GM12864 (cell line): Measurements from ENCODE around the gene ANAPC2.

Experiments
- DNase-seq: peaks from one replicate; pipeline ENCODE4 v3.0.0-alpha.2; 2011; ENCODE audit warnings: low read depth
- H3K4me3 ChIP-seq: 2 replicates; pipeline ENCODE4 v1.5.1; 2011; ENCODE audit warnings: mild to moderate bottlenecking, low read depth, low read length, control low read depth
- TF ChIP-seq, protein P1 (sequence below): IDR thresholded peaks from 2 replicates; pipeline ENCODE4 v1.5.1; 2011; ENCODE audit warnings: low read depth, mild to moderate bottlenecking, moderate library complexity, low read length, control low read depth, inconsistent platforms; ENCODE audit errors: missing control alignments

The ANAPC2 gene

DNA sequence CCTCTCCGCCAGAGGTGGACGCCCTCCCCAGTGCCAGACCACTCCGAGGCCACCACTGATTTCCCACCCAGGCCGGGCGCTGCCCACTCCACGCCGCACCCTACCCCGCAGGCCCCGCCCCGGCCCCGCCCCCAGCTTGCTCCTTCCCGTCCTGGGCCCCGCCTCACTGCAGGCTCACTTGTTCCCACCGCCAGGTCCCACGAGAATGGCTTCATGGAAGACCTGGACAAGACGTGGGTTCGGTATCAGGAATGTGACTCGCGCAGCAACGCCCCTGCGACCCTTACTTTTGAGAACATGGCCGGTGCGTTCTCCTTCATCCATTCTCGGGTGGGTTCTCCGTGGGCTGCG, 25.0 kb downstream of the ANAPC2 start:
- no peak overlapping the region for H3K4me3 ChIP-seq
- DNase-seq, result no peak
- TF ChIP-seq, protein P1, sequence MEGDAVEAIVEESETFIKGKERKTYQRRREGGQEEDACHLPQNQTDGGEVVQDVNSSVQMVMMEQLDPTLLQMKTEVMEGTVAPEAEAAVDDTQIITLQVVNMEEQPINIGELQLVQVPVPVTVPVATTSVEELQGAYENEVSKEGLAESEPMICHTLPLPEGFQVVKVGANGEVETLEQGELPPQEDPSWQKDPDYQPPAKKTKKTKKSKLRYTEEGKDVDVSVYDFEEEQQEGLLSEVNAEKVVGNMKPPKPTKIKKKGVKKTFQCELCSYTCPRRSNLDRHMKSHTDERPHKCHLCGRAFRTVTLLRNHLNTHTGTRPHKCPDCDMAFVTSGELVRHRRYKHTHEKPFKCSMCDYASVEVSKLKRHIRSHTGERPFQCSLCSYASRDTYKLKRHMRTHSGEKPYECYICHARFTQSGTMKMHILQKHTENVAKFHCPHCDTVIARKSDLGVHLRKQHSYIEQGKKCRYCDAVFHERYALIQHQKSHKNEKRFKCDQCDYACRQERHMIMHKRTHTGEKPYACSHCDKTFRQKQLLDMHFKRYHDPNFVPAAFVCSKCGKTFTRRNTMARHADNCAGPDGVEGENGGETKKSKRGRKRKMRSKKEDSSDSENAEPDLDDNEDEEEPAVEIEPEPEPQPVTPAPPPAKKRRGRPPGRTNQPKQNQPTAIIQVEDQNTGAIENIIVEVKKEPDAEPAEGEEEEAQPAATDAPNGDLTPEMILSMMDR, result no peak

DNA sequence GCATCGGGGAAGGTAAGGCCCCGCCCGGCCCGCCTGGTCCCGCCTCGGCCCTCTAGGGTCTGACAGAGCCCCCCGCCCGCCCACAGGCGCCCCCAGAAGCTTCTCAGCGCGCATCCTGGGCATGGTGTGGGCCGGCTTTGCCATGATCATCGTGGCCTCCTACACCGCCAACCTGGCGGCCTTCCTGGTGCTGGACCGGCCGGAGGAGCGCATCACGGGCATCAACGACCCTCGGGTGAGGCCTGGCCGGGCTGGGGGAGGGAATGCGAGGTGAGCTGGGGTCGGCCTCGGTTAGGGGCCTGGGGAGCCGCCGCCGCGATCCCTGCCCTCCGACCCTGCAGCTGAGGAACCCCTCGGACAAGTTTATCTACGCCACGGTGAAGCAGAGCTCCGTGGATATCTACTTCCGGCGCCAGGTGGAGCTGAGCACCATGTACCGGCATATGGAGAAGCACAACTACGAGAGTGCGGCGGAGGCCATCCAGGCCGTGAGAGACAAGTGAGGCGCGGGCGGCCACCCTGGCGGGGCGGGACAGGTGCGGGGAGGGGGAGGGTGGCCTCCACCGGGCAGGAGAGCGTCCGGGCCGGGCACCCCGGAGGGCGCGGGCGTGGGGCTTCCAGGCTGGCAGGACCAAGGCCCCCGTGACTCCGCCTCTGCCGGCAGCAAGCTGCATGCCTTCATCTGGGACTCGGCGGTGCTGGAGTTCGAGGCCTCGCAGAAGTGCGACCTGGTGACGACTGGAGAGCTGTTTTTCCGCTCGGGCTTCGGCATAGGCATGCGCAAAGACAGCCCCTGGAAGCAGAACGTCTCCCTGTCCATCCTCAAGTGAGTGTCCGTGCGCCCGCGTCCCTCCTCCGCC, 25.6 kb downstream of the ANAPC2 start:
- DNase-seq, result no peak
- no peak overlapping the region for H3K4me3 ChIP-seq
- TF ChIP-seq, protein P1, result no peak

DNA sequence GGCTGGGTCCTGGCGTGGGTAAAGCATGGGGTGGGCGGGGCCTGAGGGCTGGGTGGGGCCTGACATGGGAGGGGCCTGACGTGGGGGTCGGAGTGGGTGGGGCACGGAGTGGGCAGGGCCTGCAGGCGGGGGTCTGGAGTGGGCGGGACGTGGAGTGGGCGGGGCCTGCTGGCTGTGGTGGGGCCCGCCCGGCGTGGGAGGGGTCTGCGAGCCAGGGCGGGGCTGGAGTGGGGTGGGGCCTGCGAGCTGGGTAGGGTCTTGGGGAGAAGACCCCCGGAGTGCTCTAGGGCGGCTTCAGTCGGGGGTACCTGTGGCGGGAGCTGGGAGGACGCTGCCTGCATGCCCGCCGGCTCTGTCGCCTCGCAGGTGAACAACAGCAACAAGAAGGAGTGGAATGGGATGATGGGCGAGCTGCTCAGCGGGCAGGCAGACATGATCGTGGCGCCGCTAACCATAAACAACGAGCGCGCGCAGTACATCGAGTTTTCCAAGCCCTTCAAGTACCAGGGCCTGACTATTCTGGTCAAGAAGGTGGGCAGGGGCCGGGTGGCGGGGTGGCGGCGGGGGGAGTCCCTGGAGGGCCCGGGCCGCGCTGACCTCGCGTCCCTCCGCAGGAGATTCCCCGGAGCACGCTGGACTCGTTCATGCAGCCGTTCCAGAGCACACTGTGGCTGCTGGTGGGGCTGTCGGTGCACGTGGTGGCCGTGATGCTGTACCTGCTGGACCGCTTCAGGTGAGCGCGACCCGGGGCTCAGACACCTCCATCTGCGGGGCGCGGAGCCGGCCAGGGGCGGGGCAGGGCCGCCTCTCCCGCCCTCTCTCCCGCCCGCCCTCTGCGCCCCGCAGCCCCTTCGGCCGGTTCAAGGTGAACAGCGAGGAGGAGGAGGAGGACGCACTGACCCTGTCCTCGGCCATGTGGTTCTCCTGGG, 26.5 kb downstream of the ANAPC2 start:
- no peak for DNase-seq
- TF ChIP-seq, protein P1, result no peak
- H3K4me3 ChIP-seq, result no peak overlapping the region

DNA sequence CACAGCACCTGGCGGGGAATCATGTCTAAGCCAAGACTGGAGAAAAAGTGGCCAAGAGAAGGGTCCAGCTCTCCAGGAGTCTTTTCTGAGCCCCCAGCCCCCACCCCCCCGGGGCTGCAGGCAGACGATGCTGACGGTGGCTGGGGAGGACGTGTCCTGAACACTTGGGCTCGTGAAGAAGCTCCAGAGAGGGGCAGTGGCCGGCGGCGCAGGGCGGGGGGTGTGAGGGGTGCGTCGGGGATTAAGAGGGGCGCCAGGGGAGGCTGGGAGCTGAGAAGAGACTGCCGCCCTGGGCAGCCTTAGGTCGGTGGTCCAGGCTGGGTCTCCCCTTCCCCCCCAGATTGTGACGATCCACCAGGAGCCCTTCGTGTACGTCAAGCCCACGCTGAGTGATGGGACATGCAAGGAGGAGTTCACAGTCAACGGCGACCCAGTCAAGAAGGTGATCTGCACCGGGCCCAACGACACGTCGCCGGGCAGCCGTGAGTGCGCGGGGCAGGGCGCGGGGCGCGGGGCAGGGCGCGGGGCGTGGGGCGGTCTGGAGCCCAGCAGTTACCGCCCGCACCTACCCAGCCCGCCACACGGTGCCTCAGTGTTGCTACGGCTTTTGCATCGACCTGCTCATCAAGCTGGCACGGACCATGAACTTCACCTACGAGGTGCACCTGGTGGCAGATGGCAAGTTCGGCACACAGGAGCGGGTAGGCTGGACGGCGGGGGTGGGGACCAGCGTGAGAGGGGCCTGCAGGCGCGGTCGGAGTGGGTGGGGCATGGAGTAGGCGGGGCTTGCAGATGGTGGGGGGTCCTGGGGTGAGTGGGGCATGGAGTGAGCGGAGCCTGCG, 27.4 kb downstream of the ANAPC2 start:
- TF ChIP-seq, protein P1, result no peak
- no peak for DNase-seq
- no peak overlapping the region for H3K4me3 ChIP-seq

DNA sequence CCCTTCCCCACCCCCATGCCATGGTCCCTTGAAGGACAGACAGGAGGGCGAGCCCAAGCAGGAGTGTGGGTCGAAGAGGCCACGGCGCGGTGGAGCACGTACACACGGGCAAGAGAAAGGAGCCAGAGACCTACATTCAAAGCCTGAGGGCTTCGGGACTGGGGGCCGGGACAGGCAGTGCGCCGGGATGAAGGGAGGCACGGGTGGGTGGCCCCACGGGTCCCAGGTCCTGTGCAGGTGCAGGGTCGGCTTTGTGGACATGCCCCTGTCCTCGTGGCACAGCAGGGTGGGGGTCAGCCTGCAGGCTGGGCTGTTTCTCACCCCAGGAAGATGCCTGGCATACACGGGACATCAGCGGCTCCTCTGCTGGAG, 28.3 kb downstream of the ANAPC2 start:
- DNase-seq, result no peak
- TF ChIP-seq, protein P1, result no peak
- no peak overlapping the region for H3K4me3 ChIP-seq
